Measurements from ENCODE around the gene MAB21L4. TPM values are rescaled to one million over a fixed set of nuclear protein-coding genes. Genes with fewer than 3 reads are reported as not detected.

MAB21L4 gene
- total RNA-seq, 1 experiment from 2014 or later, result not detected

GRCh38 chr2:240932724-240933047 is 36.7 kb upstream of the MAB21L4 start (continued):
- TF ChIP-seq, protein P1, sequence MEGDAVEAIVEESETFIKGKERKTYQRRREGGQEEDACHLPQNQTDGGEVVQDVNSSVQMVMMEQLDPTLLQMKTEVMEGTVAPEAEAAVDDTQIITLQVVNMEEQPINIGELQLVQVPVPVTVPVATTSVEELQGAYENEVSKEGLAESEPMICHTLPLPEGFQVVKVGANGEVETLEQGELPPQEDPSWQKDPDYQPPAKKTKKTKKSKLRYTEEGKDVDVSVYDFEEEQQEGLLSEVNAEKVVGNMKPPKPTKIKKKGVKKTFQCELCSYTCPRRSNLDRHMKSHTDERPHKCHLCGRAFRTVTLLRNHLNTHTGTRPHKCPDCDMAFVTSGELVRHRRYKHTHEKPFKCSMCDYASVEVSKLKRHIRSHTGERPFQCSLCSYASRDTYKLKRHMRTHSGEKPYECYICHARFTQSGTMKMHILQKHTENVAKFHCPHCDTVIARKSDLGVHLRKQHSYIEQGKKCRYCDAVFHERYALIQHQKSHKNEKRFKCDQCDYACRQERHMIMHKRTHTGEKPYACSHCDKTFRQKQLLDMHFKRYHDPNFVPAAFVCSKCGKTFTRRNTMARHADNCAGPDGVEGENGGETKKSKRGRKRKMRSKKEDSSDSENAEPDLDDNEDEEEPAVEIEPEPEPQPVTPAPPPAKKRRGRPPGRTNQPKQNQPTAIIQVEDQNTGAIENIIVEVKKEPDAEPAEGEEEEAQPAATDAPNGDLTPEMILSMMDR (IDR thresholded peaks at IDR 0.05 in 2 of 3, conservative IDR thresholded peaks at IDR 0.05 in 1 of 3; ENCODE audit: borderline replicate concordance in 1 of 3, insufficient read depth in 1 of 3, low read depth in 2 of 3, low read length in 2 of 3), result no peak
- TF ChIP-seq FOSL1 (IDR thresholded peaks at IDR 0.05; ENCODE audit: low read depth), result no peak
- no peak for TF ChIP-seq CBX3 (IDR thresholded peaks at IDR 0.05; ENCODE audit: low read depth)

DNA sequence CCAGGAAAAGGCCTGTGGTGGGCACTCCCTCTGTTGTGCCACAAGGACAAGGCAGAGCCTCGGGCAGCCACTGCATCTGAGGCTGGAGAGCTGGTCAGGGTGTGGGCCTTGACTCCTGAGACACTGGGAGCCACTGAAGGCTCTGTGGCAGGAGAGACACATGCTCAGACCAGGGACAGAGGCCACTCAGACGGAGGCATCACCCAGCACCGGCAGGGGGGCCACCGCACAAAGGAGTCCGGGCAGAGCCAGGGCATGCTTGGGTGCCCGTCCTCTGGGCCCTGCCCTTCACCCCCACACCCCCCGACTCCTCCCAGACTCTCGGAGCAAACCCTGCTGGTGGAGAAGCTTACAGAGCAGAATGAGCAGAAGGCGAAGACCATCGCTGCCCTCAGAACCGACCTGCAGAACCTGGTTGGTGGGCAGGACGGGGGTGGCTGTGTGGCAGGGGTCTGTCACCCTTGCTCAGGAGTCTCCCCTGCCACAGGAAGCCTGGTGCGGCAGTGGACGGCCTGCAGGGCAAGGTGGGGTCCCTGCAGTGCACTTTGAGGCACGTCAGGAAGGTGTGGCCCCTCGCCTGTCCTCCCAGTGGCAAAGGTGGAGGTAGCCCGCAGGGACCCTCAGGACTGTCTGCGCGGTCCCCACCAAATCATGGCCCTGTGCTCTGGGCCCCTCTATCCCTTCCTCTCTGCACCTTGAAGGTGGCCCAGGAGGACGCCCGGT is 36.2 kb upstream of the MAB21L4 start:
- ChIA-PET CTCF (no interaction called here), POLR2A (no interaction called here), RAD21 (ENCODE audit: low non-redundant PET in 1 of 2, low total read pairs in 2 of 2, uncharacterized antibody in 2 of 2, unreplicated experiment in 2 of 2) (no interaction called here)
- no TSS peak for BruUV-seq (replicated peaks)
- DNase-seq (ENCODE audit: low read depth, low spot score) (no peak), ATAC-seq (no peak)
- H3K4me1 ChIP-seq (ENCODE audit: control insufficient read depth in 1 of 2, insufficient read depth in 2 of 2, low read length in 2 of 2), result no peaks in the 10 kb centered on the region
- no peaks in the 10 kb centered on the region for H4K20me1 ChIP-seq (ENCODE audit: insufficient read depth)
- no peak overlapping the region for H3K4me2 ChIP-seq (ENCODE audit: low read length)
- H3K4me3 ChIP-seq (replicated peaks in 1 of 2; ENCODE audit: low read depth in 1 of 2, low read length in 2 of 2), result no peak overlapping the region
- no peaks in the 10 kb centered on the region; a peak in 1 of 4 replicates for H3K9me3 ChIP-seq (ENCODE audit: control insufficient read depth in 1 of 2, insufficient read depth in 1 of 2, low read depth in 1 of 2, low read length in 2 of 2)
- no peak overlapping the region for H3K9ac ChIP-seq (ENCODE audit: low read length)
- no peaks in the 10 kb centered on the region for H3K9me2 ChIP-seq (ENCODE audit: insufficient read depth)
- no peak overlapping the region for H3K27ac ChIP-seq (ENCODE audit: low read depth, low read length)
- H3K36me3 ChIP-seq (ENCODE audit: control insufficient read depth in 1 of 2, insufficient read depth in 2 of 2, low read length in 2 of 2), result no peaks in the 10 kb centered on the region
- no peak overlapping the region for H2AFZ ChIP-seq (ENCODE audit: low read depth, low read length, poor library complexity, severe bottlenecking)
- TF ChIP-seq SRF (IDR thresholded peaks at IDR 0.05; ENCODE audit: low read depth), result no peak
- no peak for TF ChIP-seq TCF7L2 (IDR thresholded peaks at IDR 0.05; ENCODE audit: borderline replicate concordance, extremely low read depth, insufficient read depth, insufficient read length)
- TF ChIP-seq ZNF274 (IDR thresholded peaks at IDR 0.05; ENCODE audit: low read depth, low read length), result no peak
- no peak for TF ChIP-seq JUND (IDR thresholded peaks at IDR 0.05)
- intact Hi-C loops (cut with micrococcal nuclease), result no loop called here
- no peaks in the 10 kb centered on the region for H3K27me3 ChIP-seq (ENCODE audit: insufficient read depth, low read length)
- H3K79me2 ChIP-seq (ENCODE audit: insufficient read depth, low read length), result no peaks in the 10 kb centered on the region
